Left renal cortex interstitium (tissue), 4 donors: Measurements from ENCODE around the gene ITPKC. TPM values are rescaled to one million over a fixed set of nuclear protein-coding genes. Genes with fewer than 3 reads are reported as not detected.
"Not testable (repeated sequence)": the region's sequence is repeated elsewhere in the genome, so short reads cannot be mapped to it uniquely, and the experiment has no call there.

ENCODE experiments used
- DNase-seq, 4 donors: peaks; one replicate each; pipeline ENCODE4 v3.0.0-alpha.2; 2013; ENCODE audit warnings: low read depth in 4 of 4, low spot score in 2 of 4, missing footprints in 1 of 4
- polyA plus RNA-seq, 4 donors: library from polyadenylated mRNA; unstranded; fragments of 120-200 nt; gene quantifications; one replicate each; pipeline ENCODE4 v1.2.1, GENCODE V29; 2013; ENCODE audit not compliant: insufficient read length in 4 of 4

ITPKC gene
- polyA plus RNA-seq, 4 donors, result 12.4 to 16.6 (median 14.5) TPM

DNA sequence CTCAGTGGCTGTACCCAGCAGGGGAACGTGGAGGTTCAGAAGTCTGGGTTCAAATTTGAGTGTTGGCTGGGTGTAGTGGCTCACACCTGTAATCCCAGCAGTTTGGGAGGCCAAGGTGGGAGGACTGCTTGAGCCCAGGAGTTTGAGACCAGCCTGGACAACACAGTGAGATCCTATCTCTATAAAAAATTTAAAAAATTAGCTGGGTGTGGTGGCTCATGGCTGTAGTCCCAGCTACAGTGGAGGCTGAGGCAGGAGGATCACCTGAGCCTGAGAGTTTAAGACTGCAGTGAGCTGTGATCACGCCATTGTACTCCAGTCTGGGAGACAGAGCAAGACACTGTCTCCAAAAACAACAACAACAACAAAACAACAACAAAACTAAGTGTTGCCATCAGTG lies 67.2 kb downstream of the ITPKC start:
- DNase-seq, result not testable (repeated sequence)

DNA sequence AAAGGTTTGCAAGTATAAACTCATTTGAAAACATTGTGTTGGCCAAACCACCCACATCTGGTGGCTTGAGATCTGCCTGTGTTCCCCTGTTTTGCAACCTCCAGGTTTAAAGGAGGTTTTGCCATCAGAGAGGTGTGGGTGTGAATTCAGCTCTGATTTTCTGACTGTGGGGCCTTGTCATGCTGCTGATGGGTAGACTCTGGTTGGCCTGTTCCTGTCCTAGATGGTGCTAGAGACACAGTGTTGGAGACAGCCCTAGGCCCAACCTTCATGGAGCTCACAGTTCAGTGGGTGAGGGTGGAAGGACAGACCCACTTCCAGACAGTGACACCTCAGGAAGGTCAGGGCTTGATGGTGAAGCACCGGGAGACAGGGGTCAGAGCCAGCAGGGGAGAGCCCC lies 68.6 kb downstream of the ITPKC start:
- no peak for DNase-seq

- no peak for DNase-seq
Observed at GRCh38 chr19:40786060-40787037, 69.4 kb downstream of the ITPKC start.

Other genes with a start within 250 kb of the ITPKC start
- 10 to 100 TPM; 32.8 to 61.1 (median 43.8) TPM for gene SHKBP1, start 140.2 kb upstream of the ITPKC start, polyA plus RNA-seq
- 100 to 1,000 TPM; 174 to 362 (median 282) TPM for gene LTBP4, start 115.7 kb upstream of the ITPKC start, polyA plus RNA-seq
- 10 to 100 TPM in 3 of 4 donors, 1 to 10 TPM in 1; 8.9 to 20.7 (median 16.3) TPM for gene NUMBL, start 26.5 kb upstream of the ITPKC start, polyA plus RNA-seq
- 10 to 100 TPM; 31.0 to 54.1 (median 40.9) TPM for gene COQ8B, start 226 bp upstream of the ITPKC start, polyA plus RNA-seq
- gene ACTMAP, start 33.4 kb downstream of the ITPKC start, polyA plus RNA-seq, result 10 to 100 TPM; 10.3 to 21.1 (median 15.8) TPM
- gene SNRPA, start 34.1 kb downstream of the ITPKC start, polyA plus RNA-seq, result 100 to 1,000 TPM; 107 to 135 (median 124) TPM
- gene MIA, start 58.4 kb downstream of the ITPKC start, polyA plus RNA-seq, result 1 to 10 TPM in 1 of 4 donors, under 1 TPM in 3; 0.81 to 4.2 (median 0.92) TPM
- 10 to 100 TPM; 11.2 to 13.7 (median 12.0) TPM for gene RAB4B, start 61.1 kb downstream of the ITPKC start, polyA plus RNA-seq
- 10 to 100 TPM; 64.8 to 91.8 (median 79.0) TPM for gene EGLN2, start 82.1 kb downstream of the ITPKC start, polyA plus RNA-seq
- gene CYP2A6, start 133.3 kb downstream of the ITPKC start, polyA plus RNA-seq, result under 1 TPM in 2 of 4 donors, not detected in 2; 0.10 to 0.35 TPM
- under 1 TPM in 3 of 4 donors, not detected in 1; 0.16 to 0.55 (median 0.38) TPM for gene CYP2A7, start 165.1 kb downstream of the ITPKC start, polyA plus RNA-seq